Upper lobe of left lung (tissue), 6 donors: ENCODE measurements around the gene SH3YL1. TPM values are rescaled to one million over a fixed set of nuclear protein-coding genes. Genes with fewer than 3 reads are reported as not detected.

ENCODE experiments used
- ATAC-seq, 2 donors: fragments of 200-7000 bp; cut with Tn5 transposase; one replicate each; pipeline ENCODE4 v1.9.1; 2022; ENCODE audit warnings: mild to moderate bottlenecking in 2 of 2, moderate library complexity in 2 of 2; ENCODE audit not compliant: low FRiP score in 2 of 2
- DNase-seq, 2 donors: peaks; one replicate each; pipeline ENCODE4 v3.0.0-alpha.2; 2019 to 2020
- H3K27ac ChIP-seq, 4 donors: fragments of 200-600 bp; sonication (generic); one replicate each; pipeline ENCODE4 v1.5.1; 2016 to 2019
- H3K27me3 ChIP-seq, 4 donors: fragments of 200-600 bp; sonication (generic); one replicate each; pipeline ENCODE4 v1.5.1; 2017 to 2019
- H3K36me3 ChIP-seq, 4 donors: fragments of 200-600 bp; sonication (generic); one replicate each; pipeline ENCODE4 v1.5.1; 2016 to 2019
- H3K4me1 ChIP-seq, 4 donors: fragments of 200-600 bp; sonication (generic); one replicate each; pipeline ENCODE4 v1.5.1; 2018 to 2019
- H3K4me3 ChIP-seq, 4 donors: fragments of 200-600 bp; sonication (generic); one replicate each; pipeline ENCODE4 v1.5.1; 2017 to 2019; ENCODE audit warnings: mild to moderate bottlenecking in 2 of 4, moderate library complexity in 1 of 4
- H3K9me3 ChIP-seq, 4 donors: fragments of 200-600 bp; sonication (generic); one replicate each; pipeline ENCODE4 v1.5.1; 2018 to 2019
- CTCF ChIP-seq, 6 experiments: fragments of 450-650 bp in 4 of 6; fragments of 200-600 bp in 2 of 6; sonication (generic) in 2 of 6; IDR thresholded peaks; one replicate each; pipeline ENCODE4 v1.5.1; 2016 to 2019; ENCODE audit warnings: antibody characterized with exemption in 6 of 6
- EP300 ChIP-seq, 4 donors: sonication (generic); formaldehyde crosslinking; IDR thresholded peaks; one replicate each; pipeline ENCODE4 v1.5.1; 2017; ENCODE audit warnings: antibody characterized with exemption in 4 of 4, control low read depth in 2 of 4
- POLR2A ChIP-seq, 4 donors: fragments of 450-650 bp; IDR thresholded peaks; one replicate each; pipeline ENCODE4 v1.5.1; 2016 to 2017; ENCODE audit warnings: antibody characterized with exemption in 4 of 4, mild to moderate bottlenecking in 2 of 4
- POLR2AphosphoS5 ChIP-seq, 2 donors: sonication (generic); formaldehyde crosslinking; IDR thresholded peaks; one replicate each; pipeline ENCODE4 v1.5.1; 2017; ENCODE audit warnings: antibody characterized with exemption in 2 of 2
- WGBS, 2 donors: methylation state at CpG; one replicate each; pipeline ENCODE4 v1.1.5; 2017 to 2018; 5-methylcytosine and 5-hydroxymethylcytosine counted together
- total RNA-seq, 6 donors: library from RNA; depleted of rRNA in 4 of 6; stranded (reverse); fragments of >200 nt in 4 of 6; gene quantifications; one replicate each; pipeline versions ENCODE4 v1.1.0 to v1.2.1, GENCODE V29; 2016 to 2021
- donor health status: DM: no; HTN: no; CAD: no; lungs with moderate emphysema.
- donor health status: DM: no; HTN: yes; CAD: no; lungs with severe emphysema.

Gene SH3YL1
- total RNA-seq, 6 donors from 2014 or later: 30.5 to 140 (median 89.2) TPM

DNA sequence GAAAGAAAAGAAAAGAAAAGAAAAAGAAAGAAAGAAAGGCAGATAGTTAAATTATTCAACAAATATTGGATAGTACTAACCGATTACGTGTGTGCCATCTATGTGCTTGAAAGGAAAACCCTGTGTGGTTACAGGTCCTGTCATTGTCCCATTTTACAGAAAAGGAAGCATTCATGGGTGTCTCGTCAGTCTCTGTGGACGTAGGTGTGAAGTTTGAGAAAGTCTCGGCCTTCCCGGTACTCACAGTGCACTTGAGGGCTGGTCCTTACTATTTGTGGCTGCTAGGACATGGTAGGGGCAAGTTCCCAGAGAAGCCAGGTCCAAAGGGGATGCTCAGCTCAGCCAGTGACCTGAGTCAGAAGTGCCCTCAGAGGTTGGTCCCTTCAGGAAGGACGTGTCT lies 19.3 kb downstream of the SH3YL1 start:
- Histone ChIP-seq H3K9me3 (no peaks in the 10 kb centered on the region), H3K27ac (no peak overlapping the region), H3K36me3 (peaks cover 2 to 47% (median 16%) of the 10 kb centered on the region in 4 donors), H3K27me3 (no peaks in the 10 kb centered on the region), H3K4me3 (no peak overlapping the region), H3K4me1 (peaks cover 0 to 6% (median 0%) of the 10 kb centered on the region in 4 donors)
- TF ChIP-seq EP300 (IDR thresholded peaks at IDR 0.05): no peak
- no peak for TF ChIP-seq CTCF (IDR thresholded peaks at IDR 0.05)
- TF ChIP-seq POLR2A (IDR thresholded peaks at IDR 0.05): no peak
- TF ChIP-seq POLR2AphosphoS5 (IDR thresholded peaks at IDR 0.05): no peak
- ATAC-seq: no peak
- no peak for DNase-seq
- WGBS, 2 donors: 92 to 95% methylated on average over 7 of the region's 7 CpGs

DNA sequence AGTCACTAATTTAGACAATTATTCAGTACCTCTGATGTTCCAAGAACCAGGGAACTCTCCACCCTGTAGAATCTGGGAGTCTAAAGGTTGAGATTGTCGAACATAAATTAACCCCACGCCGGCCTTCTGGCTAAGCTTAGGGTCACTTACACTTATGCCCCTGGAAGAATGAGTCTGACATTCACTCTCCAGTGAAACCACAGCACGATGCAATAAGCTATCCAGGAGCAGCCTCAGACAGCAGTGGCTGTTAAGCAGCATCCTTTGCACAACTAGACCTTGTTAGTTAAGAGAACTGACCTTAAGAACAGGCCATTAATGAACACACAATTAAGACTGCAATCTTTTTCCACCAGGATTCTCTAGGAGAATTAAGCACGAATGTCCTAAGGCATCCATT lies 25.0 kb downstream of the SH3YL1 start:
- ATAC-seq: no peak
- no peaks in the 10 kb centered on the region for H3K27me3 ChIP-seq
- no peaks in the 10 kb centered on the region for H3K9me3 ChIP-seq
- TF ChIP-seq POLR2A (IDR thresholded peaks at IDR 0.05) (no peak), POLR2AphosphoS5 (IDR thresholded peaks at IDR 0.05) (no peak), CTCF (IDR thresholded peaks at IDR 0.05) (no peak), EP300 (IDR thresholded peaks at IDR 0.05) (no peak)
- H3K36me3 ChIP-seq: peaks cover 3 to 34% (median 8%) of the 10 kb centered on the region in 4 donors
- no peak for DNase-seq
- H3K27ac ChIP-seq: no peak overlapping the region
- H3K4me1 ChIP-seq: no peaks in the 10 kb centered on the region
- WGBS, 2 donors: 85 to 96% methylated on average over 5 of the region's 5 CpGs
- H3K4me3 ChIP-seq: no peak overlapping the region

GRCh38 chr2:238431-238830 lies 25.4 kb downstream of the SH3YL1 start:
- Histone ChIP-seq H3K36me3 (peaks cover 3 to 33% (median 6%) of the 10 kb centered on the region in 4 donors), H3K4me1 (no peaks in the 10 kb centered on the region), H3K4me3 (no peak overlapping the region), H3K9me3 (no peaks in the 10 kb centered on the region), H3K27ac (no peak overlapping the region), H3K27me3 (no peaks in the 10 kb centered on the region)
- DNase-seq (no peak), ATAC-seq (no peak)
- TF ChIP-seq POLR2AphosphoS5 (IDR thresholded peaks at IDR 0.05) (no peak), EP300 (IDR thresholded peaks at IDR 0.05) (no peak), CTCF (IDR thresholded peaks at IDR 0.05) (no peak), POLR2A (IDR thresholded peaks at IDR 0.05) (no peak)
- WGBS, 2 donors: 62 to 65% methylated on average over 3 of the region's 3 CpGs

DNA sequence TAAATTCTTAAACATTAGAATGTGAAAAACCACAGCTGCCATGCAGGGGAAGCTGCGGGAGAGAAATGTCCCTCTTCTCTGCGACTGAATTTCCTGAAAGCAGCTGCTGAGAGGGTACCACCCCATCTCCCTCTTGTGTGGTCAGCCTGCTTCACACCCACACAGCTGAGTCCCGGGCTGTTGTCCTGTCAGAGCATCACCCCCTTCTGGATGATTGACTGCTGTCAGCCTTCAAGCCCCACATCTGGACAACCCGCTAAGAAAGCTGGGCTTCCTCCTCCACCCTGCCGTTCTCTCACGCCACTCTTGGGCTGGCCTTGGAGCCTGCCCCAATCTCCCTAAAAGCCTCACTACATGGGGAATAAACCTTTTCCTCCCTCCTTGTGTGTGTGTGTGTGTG lies 26.0 kb downstream of the SH3YL1 start:
- no peaks in the 10 kb centered on the region for H3K9me3 ChIP-seq
- ATAC-seq (no peak), DNase-seq (no peak)
- H3K4me1 ChIP-seq: no peaks in the 10 kb centered on the region
- H3K4me3 ChIP-seq: no peak overlapping the region
- no peak overlapping the region for H3K27ac ChIP-seq
- H3K36me3 ChIP-seq: peaks cover 3 to 32% (median 6%) of the 10 kb centered on the region in 4 donors
- 55 to 73% methylated on average over 3 to 6 of the region's 6 CpGs for WGBS, 2 donors
- H3K27me3 ChIP-seq: no peaks in the 10 kb centered on the region
- TF ChIP-seq EP300 (IDR thresholded peaks at IDR 0.05): no peak

DNA sequence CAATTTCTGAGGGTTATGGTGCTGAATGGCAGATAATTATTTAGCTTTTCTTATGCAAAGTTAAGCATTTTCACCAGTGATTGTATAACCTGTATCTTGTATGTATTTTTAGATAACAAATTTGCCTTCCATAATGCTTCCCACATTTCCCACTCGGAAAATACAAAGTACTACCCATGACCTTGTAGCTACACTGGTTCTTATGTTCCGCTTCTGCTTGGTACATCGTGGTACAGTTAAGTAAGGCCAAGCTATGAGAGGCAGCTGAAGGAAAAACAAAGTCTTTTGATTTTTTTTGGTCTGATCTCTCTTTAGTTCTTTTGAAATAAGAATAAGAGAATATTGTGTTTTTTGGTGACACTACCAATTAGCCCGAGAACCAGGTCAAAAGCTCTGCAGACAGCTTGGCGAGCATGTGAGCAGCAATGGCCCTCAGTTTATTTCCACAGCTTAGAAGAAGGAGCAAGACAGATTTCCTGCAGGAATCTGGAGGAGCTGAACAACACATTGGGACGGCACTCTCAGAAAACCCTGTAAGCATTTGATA lies 26.8 kb downstream of the SH3YL1 start:
- ATAC-seq (no peak), DNase-seq (no peak)
- peaks cover 3 to 32% (median 6%) of the 10 kb centered on the region in 4 donors for H3K36me3 ChIP-seq
- TF ChIP-seq POLR2A (IDR thresholded peaks at IDR 0.05) (no peak), EP300 (IDR thresholded peaks at IDR 0.05) (no peak), CTCF (IDR thresholded peaks at IDR 0.05) (no peak), POLR2AphosphoS5 (IDR thresholded peaks at IDR 0.05) (no peak)
- H3K4me1 ChIP-seq: no peaks in the 10 kb centered on the region
- no peaks in the 10 kb centered on the region for H3K27me3 ChIP-seq
- no peak overlapping the region for H3K4me3 ChIP-seq
- no peaks in the 10 kb centered on the region for H3K9me3 ChIP-seq
- no peak overlapping the region for H3K27ac ChIP-seq
- WGBS, 2 donors: 88 to 92% methylated on average over 6 of the region's 6 CpGs
